Ectodermal cell (in vitro differentiated cells): ENCODE measurements around the gene ZNF350.

Experiments
- H3K27ac ChIP-seq: 2 replicates; pipeline ENCODE4 v1.7.0; 2013; ENCODE audit warnings: mild to moderate bottlenecking, low read depth, low read length; ENCODE audit not compliant: insufficient read depth, poor library complexity, severe bottlenecking
- H3K27me3 ChIP-seq: 2 replicates; pipeline ENCODE4 v1.7.0; 2013; ENCODE audit warnings: mild to moderate bottlenecking, low read length; ENCODE audit not compliant: insufficient read depth, control insufficient read depth, poor library complexity, severe bottlenecking
- H3K36me3 ChIP-seq: one replicate; pipeline ENCODE4 v1.7.0; 2013; ENCODE audit warnings: low read length; ENCODE audit not compliant: control insufficient read depth, insufficient read depth
- H3K4me1 ChIP-seq: one replicate; pipeline ENCODE4 v1.7.0; 2013; ENCODE audit warnings: low read length; ENCODE audit not compliant: control insufficient read depth, insufficient read depth
- H3K4me3 ChIP-seq: 2 replicates; pipeline ENCODE4 v1.7.0; 2013; ENCODE audit warnings: low read depth, low read length, control low read depth; ENCODE audit not compliant: insufficient read depth
- H3K9me3 ChIP-seq: 2 replicates; pipeline ENCODE4 v1.7.0; 2013; ENCODE audit warnings: mild to moderate bottlenecking, low read length, moderate library complexity; ENCODE audit not compliant: control insufficient read depth
- WGBS, 2 experiments: methylation state at CpG; one replicate each; pipeline ENCODE4 v1.1.7; 2013; ENCODE audit warnings: missing lambda C conversion rate in 2 of 2; 5-methylcytosine and 5-hydroxymethylcytosine counted together

ZNF350 gene

GRCh38 chr19:51938936-51939335, 47.7 kb downstream of the ZNF350 start:
- Histone ChIP-seq H3K36me3 (peaks cover 80% of the 10 kb centered on the region), H3K4me1 (no peaks in the 10 kb centered on the region), H3K9me3 (peaks cover 9% of the 10 kb centered on the region), H3K4me3 (no peak overlapping the region), H3K27me3 (no peaks in the 10 kb centered on the region), H3K27ac (no peak overlapping the region)
- WGBS, 2 experiments = no CpG with 5 or more reads among the region's 2 CpGs

GRCh38 chr19:51931921-51932320, 54.7 kb downstream of the ZNF350 start:
- no peak overlapping the region for H3K4me3 ChIP-seq
- WGBS, 2 experiments = 93 to 95% methylated on average over 8 of the region's 8 CpGs
- no peaks in the 10 kb centered on the region for H3K27me3 ChIP-seq
- no peak overlapping the region for H3K27ac ChIP-seq
- H3K36me3 ChIP-seq = peaks cover 37% of the 10 kb centered on the region
- no peaks in the 10 kb centered on the region for H3K4me1 ChIP-seq
- H3K9me3 ChIP-seq = peaks cover 3% of the 10 kb centered on the region

GRCh38 chr19:51927859-51928258, 58.8 kb downstream of the ZNF350 start:
- no peaks in the 10 kb centered on the region for H3K4me1 ChIP-seq
- no peaks in the 10 kb centered on the region for H3K27me3 ChIP-seq
- H3K4me3 ChIP-seq = peak overlapping the region; percentile 61
- WGBS, 2 experiments = 45 to 46% methylated on average over 13 of the region's 13 CpGs
- H3K9me3 ChIP-seq = peaks cover 2% of the 10 kb centered on the region
- H3K27ac ChIP-seq = no peak overlapping the region
- peaks cover 7% of the 10 kb centered on the region for H3K36me3 ChIP-seq

- Histone ChIP-seq H3K9me3 (peaks cover 2% of the 10 kb centered on the region), H3K4me3 (peak within 1 kb of the TSS; percentile 61), H3K4me1 (no peaks in the 10 kb centered on the region), H3K27ac (peak within 1 kb of the TSS; percentile 78), H3K36me3 (peaks cover 3% of the 10 kb centered on the region), H3K27me3 (no peaks in the 10 kb centered on the region)
- WGBS, 2 experiments = 0 to 1% methylated on average over 52 of the region's 52 CpGs
These were observed 59.6 kb downstream of the ZNF350 start, which contains the start of gene ZNF613 for GRCh38 chr19:51926784-51927741. Gene ZNF613, plus strand, starts transcription at chr19:51927472. Its CDS starts 8,749 bp downstream, at chr19:51936221.

- Histone ChIP-seq H3K4me3 (peak overlapping the region; percentile 61), H3K4me1 (no peaks in the 10 kb centered on the region), H3K9me3 (peaks cover 4% of the 10 kb centered on the region), H3K36me3 (no peaks in the 10 kb centered on the region), H3K27me3 (no peaks in the 10 kb centered on the region), H3K27ac (no peak overlapping the region)
- 28 to 33% methylated on average over 11 of the region's 11 CpGs for WGBS, 2 experiments
These were observed 60.2 kb downstream of the ZNF350 start for GRCh38 chr19:51926426-51926783.

- H3K9me3 ChIP-seq = peaks cover 7% of the 10 kb centered on the region
- H3K4me1 ChIP-seq = no peaks in the 10 kb centered on the region
- H3K36me3 ChIP-seq = no peaks in the 10 kb centered on the region
- no peak overlapping the region for H3K27ac ChIP-seq
- H3K4me3 ChIP-seq = no peak overlapping the region
- H3K27me3 ChIP-seq = no peaks in the 10 kb centered on the region
- WGBS, 2 experiments = 87 to 89% methylated on average over 8 of the region's 8 CpGs
These were observed 64.7 kb downstream of the ZNF350 start for GRCh38 chr19:51921949-51922348.

- H3K9me3 ChIP-seq = peaks cover 18% of the 10 kb centered on the region
- no peak overlapping the region for H3K4me3 ChIP-seq
- WGBS, 2 experiments = 84 to 87% methylated on average over 3 of the region's 3 CpGs
- no peaks in the 10 kb centered on the region for H3K4me1 ChIP-seq
- no peak overlapping the region for H3K27ac ChIP-seq
- H3K36me3 ChIP-seq = no peaks in the 10 kb centered on the region
- H3K27me3 ChIP-seq = no peaks in the 10 kb centered on the region
These were observed 67.0 kb downstream of the ZNF350 start for GRCh38 chr19:51919606-51920005.

GRCh38 chr19:51916167-51916566, 70.5 kb downstream of the ZNF350 start:
- 75 to 91% methylated on average over 1 of the region's 1 CpG for WGBS, 2 experiments
- H3K4me3 ChIP-seq = no peak overlapping the region

GRCh38 chr19:51915324-51915867, 71.2 kb downstream of the ZNF350 start:
- H3K27me3 ChIP-seq = no peaks in the 10 kb centered on the region
- no peaks in the 10 kb centered on the region for H3K36me3 ChIP-seq
- no peak overlapping the region for H3K27ac ChIP-seq
- WGBS, 2 experiments = 75 to 88% methylated on average over 3 of the region's 5 CpGs
- H3K9me3 ChIP-seq = peaks cover 24% of the 10 kb centered on the region
- H3K4me1 ChIP-seq = no peaks in the 10 kb centered on the region
- H3K4me3 ChIP-seq = no peak overlapping the region

More at GRCh38 chr19:51916167-51916566, 70.5 kb downstream of the ZNF350 start:
- peaks cover 24% of the 10 kb centered on the region for H3K9me3 ChIP-seq
- H3K27ac ChIP-seq = no peak overlapping the region
- no peaks in the 10 kb centered on the region for H3K36me3 ChIP-seq
- H3K27me3 ChIP-seq = no peaks in the 10 kb centered on the region
- H3K4me1 ChIP-seq = no peaks in the 10 kb centered on the region
